Globus pallidus (tissue), 1 donor: ENCODE data around the gene LARP1.

Source experiments
- DNase-seq: peaks from one replicate; pipeline ENCODE4 v3.0.0-alpha.2; 2015; ENCODE audit warnings: low spot score

Gene LARP1

DNA sequence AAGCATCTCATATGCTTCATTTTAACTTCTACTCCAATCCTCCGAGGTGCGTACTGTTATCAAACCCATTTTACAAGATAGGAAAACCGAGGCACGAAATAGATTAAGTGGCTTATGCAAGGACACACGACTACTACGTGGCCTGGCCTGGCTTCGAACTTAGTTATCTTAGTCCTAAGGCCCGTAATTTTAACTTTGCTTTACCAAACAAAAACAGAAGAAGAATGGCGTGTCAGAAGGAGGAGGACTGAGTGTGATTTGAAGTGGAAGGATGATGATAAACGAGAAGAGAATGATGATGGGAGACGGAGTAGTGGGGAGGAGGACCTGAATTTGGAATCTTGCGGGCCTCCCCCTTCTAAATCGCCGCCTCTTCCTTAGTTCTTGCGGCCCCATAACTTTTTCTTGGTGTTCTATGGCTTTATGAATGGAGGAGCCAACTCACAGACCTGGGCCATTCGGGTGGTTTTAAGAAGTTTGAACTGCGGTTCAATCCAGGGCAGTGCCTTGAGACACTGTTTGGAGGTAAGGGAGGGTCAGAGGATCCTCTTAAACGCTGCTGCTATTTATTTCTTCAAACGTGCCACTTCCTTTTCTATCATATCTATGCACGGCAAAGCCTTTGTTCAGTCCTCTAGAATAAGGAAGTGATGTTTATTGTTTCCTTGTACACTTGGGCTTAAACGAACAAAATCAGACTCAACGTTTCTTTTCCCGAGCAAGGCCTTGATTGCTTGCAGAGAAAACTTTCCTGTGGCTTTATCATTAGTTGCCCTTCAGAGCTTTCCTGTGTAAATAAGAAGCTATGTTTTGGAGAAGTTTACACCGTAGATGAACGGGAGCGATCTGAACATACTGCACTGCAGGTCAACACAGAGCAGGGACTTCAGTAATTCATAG is 104.0 kb downstream of the LARP1 start:
- peak; percentile 35 for DNase-seq

- DNase-seq: no peak
Observed at GRCh38 chr5:154860123-154860522, 104.9 kb downstream of the LARP1 start.

GRCh38 chr5:154860765-154861164 is 105.6 kb downstream of the LARP1 start:
- DNase-seq: no peak

- DNase-seq: no peak
Observed at GRCh38 chr5:154861946-154862345, 106.8 kb downstream of the LARP1 start.

- no peak for DNase-seq
Observed at GRCh38 chr5:154862766-154863165, 107.6 kb downstream of the LARP1 start.

DNA sequence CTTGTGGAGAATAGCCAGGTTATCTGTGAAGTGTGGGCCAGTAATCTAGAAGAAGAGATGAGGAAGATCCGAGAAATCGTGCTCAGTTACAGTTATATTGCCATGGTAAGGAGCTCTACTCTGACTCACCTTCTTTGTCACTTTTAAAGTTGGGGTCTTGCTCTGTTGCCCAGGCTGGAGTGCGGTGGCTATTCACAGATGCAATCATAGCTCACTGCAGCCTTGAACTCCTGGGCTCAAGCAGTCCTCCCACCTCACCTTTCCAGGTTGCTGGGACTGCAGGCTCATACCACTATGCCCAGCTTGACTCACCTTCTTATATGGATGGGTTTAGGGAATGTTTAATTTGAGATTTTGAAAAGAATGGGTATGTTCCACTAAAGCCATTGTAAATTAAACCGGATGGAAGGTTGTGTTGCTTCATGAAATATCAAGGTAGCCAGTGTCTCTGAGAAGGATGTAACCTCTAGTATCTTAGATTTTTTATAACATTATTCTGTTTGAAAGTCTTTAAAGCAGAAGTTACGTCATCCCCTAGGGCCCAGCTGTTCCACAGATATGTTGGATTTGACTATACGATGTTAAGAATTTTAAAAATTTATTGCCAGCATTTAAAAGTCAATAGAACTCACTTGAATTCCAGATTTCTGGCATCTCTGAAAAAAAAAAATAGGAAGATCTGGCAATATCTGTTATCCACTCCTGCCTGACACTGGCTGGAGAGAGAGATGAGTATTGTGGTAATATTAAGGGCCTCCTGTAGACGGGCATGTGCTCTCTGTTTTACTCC is 108.3 kb downstream of the LARP1 start:
- DNase-seq: no peak

DNA sequence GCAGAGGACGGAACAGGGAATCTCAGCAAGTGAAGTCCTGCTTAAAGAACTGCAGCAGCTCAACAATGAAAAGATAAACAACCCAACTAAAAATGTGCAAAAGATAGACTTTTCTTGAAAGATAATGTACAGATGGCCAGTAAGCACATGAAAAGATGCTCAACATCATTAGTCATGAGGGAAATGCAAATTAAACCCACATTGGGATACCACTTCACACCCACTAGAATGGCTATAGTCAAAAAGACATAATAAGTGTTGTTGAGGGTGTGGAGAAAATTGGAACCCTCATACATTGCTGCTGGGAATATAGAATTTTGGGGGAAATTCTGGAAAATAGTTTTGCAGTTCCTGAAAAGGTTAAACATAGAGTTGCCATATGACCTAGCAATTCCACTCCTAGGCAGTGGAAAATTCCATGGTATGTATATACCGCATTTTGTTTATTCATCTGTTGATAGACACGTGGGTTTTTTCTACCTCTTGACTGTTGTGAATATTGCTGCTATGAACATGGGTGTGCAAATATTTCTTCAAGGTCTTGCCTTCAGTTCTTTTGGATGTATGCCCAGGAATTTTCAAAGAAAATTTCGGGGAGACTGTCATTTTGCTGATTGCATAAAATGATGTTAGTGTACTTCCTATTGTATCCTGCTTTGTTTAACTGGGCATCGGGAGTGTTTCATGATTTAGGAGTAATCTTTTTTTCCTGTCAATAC is 110.4 kb downstream of the LARP1 start:
- DNase-seq: no peak

DNA sequence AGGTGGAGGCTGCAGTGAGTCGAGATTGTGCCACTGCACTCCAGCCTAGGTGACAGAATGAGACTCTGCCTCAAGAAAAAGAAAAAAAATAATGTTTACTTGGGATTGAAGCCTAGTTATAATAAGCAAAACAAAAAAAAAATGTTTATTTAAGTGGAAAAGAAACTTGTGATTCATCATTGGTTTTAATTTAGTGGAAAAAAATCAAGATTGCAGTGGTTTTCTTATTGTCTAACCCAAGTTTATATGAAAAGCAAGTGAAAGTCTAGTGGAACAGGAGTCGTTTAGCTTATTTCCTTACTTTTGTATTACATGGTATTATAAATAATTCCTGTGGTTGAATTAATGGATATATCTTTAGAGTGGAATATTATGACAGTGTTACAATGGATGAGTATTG is 111.7 kb downstream of the LARP1 start:
- no peak for DNase-seq
